GM18502 (cell line): Measurements from ENCODE around the gene KLHL6.
"Not testable (repeated sequence)": the region's sequence is repeated elsewhere in the genome, so short reads cannot be mapped to it uniquely, and the experiment has no call there.

Source experiments
- ATAC-seq: cut with Tn5 transposase; IDR thresholded peaks from one replicate; pipeline ENCODE4 v1.9.1; 2021; ENCODE audit warnings: mild to moderate bottlenecking; ENCODE audit not compliant: unreplicated experiment, poor library complexity

The KLHL6 gene

GRCh38 chr3:183460081-183461055 lies 95.1 kb downstream of the KLHL6 start:
- no peak for ATAC-seq

GRCh38 chr3:183455089-183455488 lies 100.4 kb downstream of the KLHL6 start:
- ATAC-seq, result no peak

DNA sequence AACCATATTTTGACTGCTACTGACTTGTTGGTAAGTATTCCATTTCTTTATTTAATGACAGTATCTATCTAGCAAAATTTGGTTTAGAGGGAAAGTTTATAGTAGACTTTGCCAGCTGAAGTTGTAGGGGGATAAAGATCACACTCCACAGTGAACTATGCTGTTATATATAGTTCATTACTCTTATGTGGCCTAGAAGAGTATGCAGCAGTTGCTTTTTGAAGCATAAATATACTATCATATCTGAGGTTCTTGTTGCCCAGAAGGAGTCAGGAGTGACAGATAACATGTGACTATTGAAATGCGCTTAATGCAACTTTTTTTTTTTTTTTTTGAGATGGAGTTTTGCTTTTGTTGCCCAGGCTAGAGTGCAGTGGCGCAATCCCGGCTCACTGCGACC lies 101.4 kb downstream of the KLHL6 start:
- ATAC-seq, result no peak

DNA sequence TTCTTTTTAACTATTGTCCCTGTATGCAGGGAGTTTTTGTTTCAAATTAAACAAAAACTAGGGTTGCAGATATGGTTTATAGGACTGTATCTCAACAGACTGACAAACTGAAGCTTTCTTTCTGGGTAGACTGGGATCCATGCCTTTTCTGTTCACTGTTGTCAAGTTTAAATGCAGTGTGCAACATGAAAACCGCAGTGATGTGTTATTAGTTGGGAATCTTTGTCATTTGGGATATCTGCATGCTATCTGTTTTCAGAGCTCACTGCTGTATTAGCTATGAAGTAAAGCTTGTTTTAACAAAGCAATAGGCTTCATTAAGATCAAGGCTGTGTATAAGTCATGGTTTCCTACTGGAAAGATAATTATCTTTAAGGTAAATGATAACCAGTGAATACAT lies 105.7 kb downstream of the KLHL6 start:
- no peak for ATAC-seq

DNA sequence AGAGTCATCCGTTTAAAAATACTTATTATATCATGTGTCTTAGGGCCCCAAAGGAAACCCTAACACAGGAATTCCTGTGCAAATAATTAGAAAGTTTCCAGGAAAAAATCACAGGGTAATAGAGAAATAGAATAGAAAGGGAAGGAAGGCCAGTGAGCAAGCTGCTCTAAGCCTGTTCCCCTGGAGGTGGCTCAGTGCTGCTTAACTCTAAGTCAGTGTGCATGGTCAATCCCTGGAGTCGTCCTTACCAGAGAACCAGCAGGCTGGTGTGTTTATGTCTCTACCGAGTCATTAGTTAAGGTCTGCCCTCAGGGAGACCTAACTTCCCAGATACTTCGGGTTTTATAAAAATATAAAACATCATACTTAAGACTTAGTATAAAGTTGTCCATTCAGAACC lies 106.1 kb downstream of the KLHL6 start:
- ATAC-seq, result no peak

DNA sequence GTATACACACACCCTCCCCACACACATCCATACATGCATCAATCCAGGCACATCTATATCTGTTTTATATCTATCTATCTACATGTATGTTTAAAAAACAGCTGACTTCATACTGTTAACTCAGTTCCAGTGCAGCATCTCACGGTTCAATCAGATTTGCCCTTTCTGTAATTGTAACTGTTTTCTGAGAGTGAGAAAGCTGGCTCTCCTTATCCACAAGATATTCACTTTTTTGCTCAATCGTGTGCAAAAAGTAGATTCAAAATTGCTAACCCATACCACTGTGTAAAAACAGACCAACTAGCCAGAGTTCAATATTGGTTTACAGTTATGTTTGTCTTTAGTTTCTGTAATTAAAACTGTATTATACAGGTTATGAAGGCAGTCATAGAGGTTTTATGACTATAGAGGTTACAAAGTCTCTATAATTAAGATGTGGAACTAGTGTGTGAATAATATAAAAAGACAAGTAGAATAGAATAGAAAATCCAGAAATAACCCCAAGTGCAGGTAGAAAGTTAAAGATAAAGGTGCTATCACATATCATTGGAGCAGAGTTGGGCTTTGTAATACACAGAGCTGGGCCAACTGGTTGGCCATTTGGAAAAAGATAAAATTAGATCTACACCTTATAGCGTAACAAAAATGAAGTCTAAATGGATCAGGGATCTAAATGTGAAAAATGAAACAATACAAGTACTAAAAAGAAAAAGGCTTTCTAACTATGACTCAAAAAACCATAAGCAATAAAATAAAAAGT lies 107.0 kb downstream of the KLHL6 start:
- no peak for ATAC-seq

- ATAC-seq, result peak; percentile 76
These were observed 108.1 kb downstream of the KLHL6 start for GRCh38 chr3:183447206-183448001.

GRCh38 chr3:183446838-183447205 lies 108.7 kb downstream of the KLHL6 start:
- no peak for ATAC-seq

GRCh38 chr3:183444748-183445147 lies 110.8 kb downstream of the KLHL6 start:
- no peak for ATAC-seq

GRCh38 chr3:183443395-183444385 lies 111.8 kb downstream of the KLHL6 start:
- no peak for ATAC-seq

DNA sequence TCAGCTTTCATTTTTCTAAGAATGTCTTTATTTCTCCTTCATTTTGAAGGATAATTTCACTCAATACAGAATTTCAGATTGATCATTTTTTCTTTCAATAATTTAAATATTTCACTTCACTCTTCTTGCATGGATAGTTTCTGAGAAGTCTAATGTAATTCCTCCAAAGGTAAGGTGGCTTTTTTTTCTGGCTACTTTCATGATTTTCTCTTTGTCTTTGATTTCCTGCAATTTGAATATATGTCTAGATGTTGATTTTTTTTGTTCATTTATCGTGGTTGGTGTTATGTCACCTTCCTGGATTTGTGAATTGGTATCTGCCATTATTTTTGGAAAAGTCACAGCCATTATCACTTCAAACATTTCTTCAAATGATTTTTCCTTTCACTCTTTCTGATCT lies 112.5 kb downstream of the KLHL6 start:
- no peak for ATAC-seq

GRCh38 chr3:183440521-183440920 lies 115.0 kb downstream of the KLHL6 start:
- ATAC-seq, result not testable (repeated sequence)

GRCh38 chr3:183439515-183439914 lies 116.0 kb downstream of the KLHL6 start:
- ATAC-seq, result no peak

- ATAC-seq, result no peak
These were observed 116.8 kb downstream of the KLHL6 start for GRCh38 chr3:183438735-183439134.

DNA sequence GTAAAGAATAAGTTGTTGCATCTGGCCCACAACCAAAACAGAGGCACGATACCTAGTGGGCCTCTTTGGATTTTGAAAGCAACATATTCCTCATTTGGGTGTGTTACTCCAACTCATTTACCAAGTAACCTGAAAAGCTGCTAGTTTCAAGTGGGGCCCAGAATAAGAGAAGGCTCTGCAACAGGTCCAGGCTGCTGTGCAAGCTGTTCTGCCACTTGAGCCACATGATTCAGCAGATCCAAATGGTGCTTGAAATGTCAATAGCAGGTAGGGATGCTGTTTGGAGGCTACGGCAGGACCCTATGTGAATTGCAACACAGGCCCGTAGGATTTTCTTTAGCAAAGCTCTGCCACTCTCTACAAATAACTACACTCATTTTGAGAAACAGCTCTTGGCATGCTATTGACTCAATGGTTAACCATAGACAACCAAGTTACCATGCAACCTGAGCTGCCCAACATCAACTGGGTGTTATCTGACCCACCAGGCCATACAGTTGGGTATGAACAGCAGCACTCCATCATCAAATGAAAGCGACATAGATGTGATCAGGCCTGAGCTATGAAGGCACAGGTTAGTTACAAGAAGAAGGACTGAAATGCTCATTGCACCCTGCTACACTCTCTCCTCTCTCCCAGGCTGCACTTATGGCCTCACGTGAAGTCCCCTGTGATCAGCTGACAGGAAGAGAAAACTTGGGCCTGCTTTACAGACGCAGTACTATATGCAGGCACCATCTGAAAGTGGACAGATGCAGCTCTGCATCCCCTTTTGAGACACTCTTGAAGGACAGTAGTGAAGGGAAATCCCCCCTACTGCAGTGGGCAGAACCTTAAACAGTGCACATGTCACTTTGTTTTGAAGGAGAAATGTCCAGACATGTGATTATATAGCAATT lies 117.6 kb downstream of the KLHL6 start:
- ATAC-seq, result no peak
